ENCODE measurements around the gene C14orf132.

C14orf132 gene

DNA sequence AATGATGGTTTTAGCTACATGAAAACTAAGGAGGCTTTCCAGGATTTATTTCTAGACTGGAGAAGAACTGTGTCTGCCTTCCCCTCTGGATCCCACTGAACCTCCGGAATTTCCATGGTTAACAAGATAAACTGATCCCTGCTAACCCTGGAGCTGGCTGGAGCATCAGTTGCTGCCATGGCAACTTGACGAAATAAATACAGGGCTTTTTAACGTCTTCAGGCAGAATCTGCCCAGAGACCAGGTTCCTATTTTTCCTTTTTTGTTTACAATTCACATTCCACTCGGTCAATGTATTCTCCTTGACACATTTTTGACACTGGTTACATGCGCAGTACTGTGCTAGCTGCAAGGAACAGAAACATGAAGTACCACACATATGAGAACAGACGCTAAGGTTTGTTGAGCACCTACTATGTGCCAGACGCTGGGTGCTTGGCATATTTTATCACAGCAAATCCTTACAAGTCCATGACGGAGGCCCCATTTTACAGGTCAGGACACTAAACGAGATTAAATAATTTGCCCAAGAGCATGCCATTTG is 1.7 kb downstream of the C14orf132 start:
- DNase-seq: no peak

DNA sequence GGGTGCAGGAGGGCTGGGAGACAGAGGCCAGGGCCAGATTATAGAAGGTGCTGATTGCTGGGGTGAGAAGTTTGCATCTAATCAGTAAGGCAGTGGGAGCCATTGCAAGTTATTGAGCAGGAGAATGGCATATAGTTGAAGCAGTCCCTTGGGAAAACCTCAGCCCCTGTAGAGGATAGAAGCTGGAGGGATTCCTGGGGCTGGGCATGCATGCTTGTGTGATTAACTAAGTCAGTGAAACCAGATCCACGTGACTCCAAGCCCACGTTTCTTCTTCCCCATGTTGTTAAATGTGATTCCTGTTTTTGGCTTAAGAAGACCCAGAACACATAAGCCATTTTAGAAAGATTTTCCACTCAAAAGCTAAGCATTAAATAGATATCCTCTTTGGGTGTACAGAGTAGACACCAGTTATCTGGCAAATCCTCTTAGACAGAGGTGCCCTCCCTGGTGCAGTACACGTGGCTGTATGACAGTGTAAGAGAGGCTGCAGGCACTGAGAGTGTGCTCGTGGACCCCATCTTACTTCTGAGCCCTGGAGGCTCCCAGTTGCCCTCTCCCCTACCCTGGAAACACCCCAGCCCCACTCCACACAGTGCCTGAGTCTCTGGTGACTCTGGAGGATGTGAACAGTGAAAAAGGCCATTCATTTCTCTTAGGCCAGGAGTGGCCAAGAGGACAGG is 3.2 kb downstream of the C14orf132 start:
- no peak for DNase-seq

DNA sequence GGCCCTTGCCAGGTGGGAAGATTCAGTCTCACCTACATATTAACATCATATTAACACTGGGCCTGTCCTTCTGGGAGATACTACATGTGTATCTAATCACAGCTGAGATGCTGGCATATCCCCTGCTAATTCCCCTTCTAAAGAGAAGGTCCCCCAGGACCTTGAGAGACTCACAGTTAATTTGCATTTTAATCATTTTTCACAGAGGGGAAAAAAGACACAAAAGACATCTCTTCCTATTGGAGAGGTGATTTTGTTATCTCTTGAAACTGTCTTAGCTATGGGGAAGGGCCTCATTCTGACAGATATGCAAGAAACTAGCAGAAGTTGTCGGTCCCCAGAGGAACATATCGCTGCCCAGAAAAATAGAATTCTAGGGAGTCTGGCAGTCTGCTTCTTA is 7.5 kb downstream of the C14orf132 start:
- no peak for DNase-seq

DNA sequence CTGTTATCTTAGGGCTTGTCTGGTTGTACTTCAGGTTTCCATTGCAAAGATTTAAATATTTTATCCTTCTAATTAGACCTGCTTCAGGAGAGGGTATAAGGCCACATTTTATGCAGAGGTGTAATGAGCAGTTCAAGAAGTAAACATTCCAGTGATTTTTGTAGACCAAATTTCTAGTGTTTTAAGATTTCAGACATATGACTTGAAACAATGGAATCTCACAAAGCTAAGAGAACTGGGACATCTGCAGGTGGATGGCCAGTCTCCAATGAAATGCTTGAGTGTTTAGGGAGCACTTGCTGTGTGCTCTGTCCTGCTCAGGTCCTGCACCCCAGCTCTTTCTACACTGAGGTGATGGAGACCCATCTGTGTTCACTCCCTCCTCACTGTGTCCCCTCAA is 7.9 kb downstream of the C14orf132 start:
- DNase-seq: no peak

DNA sequence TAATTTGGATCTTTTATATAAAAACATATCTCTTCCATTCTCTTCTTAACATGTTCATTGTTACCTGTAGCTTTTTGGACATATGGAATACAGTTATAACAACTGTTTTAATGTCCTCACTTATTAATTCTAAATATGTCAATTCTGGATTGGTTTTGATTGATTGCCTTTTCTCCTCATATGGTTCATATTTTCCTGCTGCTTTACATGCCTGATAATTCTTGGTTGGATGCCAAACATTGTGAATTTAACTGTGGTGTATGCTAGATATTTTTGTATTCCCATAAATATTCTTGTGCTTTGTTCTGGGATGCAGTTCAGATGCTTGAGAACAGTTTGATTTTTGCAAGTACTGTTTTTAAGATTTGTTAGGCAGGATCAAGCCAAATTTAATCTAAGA is 10.8 kb downstream of the C14orf132 start:
- DNase-seq: no peak

DNA sequence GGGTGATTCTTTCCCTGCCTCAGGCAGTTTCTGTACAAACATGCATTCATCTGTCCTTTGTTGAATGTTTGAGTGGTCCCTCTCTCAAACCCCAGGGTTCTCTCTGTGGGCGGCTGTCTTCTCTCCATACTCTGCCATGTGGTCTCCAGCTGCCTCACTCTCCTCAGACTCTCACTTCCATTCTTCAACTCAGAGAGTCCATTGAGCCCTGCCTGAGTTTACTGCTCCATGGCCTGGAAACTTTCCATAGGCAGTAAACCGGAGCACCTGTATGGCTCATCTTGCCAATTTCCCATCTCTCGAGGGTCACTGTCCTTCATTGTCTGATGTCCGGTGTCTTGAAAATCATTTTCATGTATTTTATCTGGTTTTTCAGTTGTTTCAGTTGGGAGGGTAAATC is 11.3 kb downstream of the C14orf132 start:
- DNase-seq: no peak

DNA sequence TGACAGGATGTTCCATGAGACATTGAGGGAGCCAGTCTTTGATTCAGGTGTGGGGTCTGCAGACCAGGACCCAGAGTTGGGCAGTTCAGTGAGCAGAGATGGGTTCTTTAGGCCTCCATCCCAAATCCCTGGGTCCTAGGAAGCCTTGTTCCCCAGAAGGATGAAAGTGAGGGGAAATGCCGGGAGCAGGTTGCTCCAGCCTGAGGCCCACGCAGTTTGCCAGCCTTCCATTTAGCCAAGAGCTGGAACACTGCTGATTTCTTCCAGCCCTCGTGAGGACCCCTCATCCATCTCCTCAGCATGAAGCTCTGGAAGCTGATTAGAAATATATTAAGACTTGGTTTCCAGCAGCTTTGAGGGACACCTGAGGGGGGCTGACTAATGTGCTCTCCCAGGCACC is 12.1 kb downstream of the C14orf132 start:
- no peak for DNase-seq

DNA sequence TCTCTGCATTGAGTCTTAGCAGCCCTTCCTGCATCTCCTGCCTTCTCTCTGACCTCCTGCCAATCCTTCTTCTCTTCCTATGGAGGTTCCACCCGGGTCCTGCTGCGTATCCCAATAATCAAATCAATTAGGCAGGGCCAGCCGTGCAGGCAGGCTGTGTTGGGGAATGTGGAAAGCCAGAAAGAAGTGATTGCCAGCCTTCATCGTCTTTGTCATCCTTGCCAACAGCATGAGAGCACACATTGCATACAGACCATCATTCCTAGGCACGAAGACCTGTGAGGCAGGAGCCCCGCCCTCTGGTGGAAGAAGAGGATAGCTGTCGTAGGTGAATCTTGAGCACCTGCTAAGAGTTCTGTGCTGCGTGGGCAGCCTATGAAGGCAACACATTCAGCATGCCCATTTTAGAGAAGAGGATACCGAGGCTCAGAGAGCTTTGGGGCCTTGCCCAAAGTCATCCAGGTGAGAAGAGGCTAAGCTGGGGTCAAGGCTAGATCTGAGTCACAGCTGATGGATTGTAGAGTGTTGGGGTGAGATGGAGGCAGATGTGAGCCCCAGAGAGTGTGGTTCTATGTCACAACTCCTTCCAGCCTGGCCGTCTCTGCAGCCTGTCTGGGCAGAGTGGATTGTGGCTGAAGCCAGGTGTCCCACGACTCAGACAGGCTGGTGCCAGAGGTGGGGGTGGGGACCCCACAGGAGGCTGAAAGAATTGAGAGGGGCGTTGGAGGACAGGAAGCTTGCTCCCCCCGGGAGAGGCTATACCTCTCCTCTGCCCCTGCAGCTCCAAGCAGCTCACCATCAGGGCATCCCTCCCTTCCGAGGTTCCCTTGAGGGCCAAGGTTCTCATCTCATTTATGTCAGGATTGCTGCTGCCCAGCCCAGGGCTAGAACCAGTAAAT is 12.7 kb downstream of the C14orf132 start:
- no peak for DNase-seq

DNA sequence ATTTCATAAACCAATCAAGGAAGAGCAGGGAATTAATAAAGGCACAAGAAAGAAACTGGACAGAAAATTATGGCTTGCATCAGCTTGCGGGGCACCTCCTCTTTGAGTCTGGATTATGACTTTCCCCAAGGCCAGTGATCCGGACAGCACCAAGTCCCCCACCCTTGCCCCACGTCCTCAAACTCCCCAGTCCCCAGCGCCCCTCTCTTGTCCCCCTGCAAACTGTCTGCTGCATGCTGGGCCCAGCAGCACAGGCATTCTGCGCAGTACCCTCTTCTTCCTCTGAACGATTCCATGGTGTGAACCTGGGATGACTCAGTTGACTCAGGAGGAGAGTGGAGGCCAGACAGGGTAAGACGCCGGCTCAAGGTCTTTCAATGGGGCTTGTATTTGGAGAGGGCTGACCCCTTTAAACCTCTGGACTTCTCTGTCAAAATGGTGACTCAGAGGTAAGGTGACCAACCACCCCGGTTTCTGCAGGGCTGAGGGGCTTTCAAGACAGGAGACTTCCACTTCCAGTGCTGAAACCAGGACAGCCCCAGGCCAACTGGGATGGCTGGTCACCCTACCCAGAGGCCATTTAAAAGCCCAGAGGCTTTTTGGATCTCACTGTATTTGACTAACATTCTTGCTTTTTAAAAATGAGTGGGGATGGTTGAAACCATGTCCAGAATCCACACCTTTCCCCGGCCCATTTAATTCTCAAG is 13.5 kb downstream of the C14orf132 start:
- no peak for DNase-seq

DNA sequence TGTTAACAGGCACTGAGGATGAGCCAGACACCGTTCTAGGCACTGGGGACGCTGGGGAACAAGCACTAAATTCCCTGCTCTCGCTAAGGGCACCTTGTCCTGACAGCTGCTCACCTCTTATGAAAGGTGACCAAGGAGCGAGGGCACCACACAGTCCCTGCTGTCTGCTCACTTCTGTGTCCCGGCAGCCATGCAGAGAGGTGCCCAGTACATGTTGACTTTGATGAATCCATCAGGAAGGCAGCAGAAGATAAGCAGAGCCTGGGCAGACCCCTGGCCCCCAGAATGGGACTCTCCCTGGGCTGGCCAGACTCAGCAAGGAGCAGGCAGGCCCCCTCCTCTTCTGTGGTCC is 14.1 kb downstream of the C14orf132 start:
- no peak for DNase-seq

DNA sequence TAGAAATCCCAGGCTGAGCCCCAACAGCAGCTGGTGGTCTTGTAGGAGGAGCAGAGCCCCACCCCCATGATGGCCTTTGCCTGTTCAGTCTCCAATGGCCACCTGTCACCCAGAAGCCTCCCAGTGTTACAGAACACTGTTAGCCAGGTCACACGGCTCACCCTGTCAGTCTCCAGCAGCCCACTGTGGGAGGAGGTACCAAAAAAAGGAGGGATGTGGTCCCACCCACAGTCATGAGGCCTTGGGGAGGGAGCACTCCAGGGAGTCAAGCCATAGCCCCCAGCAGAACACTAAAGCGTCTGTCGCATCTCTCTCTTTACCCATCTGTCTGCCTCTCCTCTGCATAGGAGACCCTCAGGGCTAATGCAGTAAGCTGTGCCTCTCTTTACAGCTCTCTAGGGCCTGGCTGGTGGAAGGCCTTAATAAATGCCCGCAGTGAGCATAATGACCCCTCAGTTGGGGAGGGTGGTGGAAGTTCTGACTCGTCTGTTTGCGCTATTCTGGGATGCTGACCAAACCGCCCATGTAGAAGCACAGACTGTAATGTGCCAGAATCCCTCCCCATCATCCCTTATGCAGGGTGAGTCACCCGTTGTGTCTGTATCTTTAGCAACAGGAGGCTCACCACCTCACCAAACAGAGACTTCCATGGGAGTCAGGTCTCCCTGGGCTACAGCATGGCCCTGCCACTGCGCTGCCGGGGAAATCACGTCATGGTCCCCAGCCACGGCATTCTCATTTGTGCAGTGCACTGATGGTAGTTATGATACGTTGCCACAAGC is 14.6 kb downstream of the C14orf132 start:
- no peak for DNase-seq

DNA sequence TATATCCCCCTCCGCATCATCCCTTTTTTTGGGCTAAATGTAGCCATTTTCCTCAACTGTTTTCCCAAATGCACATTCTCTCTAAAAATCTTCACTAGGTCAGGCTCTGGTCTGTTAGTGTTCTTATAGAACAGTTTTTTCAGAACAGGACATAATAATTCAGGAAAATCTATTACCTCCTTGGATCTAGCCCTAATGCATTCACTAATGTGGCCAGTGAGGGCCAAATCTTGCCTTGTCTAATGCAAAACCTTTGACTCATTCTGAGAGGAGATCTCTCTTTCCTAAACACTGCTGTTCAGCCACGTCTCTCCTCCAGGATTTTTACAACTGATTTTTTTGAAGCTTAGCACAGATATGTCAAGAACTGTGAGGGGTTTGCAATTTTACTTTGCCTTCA is 15.5 kb downstream of the C14orf132 start:
- no peak for DNase-seq

DNA sequence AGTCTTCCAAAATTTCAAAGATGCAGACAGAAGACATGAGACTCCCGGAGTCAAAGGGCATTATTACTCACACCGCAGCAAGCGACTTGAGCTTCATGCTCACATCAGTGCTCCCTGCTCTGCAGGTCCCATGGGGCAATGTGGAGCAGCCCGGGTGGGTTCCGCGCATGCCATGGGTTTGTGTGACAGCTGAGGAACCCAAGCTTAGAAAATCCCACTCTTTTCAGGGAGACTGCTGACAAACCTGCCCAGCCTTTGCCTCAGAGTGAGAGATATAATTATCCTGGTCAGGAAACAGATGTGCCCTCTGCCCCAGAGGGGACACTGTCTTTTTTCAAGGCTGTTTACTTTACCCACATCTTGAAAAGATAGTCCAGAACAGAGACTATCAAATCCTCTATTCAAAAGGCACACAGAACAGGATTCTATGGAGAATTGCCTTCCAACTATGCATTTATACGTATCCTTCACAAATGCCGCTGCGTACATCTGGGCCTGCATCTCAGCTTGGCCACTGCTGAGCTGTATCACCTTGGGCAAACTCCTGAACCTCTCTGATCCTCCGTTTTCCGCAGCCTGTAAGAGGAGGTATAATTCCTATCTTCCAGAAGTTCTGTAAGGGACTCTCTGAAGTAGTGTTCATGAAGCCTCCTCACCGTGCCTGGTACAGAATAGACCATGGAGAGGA is 16.0 kb downstream of the C14orf132 start:
- DNase-seq: no peak

DNA sequence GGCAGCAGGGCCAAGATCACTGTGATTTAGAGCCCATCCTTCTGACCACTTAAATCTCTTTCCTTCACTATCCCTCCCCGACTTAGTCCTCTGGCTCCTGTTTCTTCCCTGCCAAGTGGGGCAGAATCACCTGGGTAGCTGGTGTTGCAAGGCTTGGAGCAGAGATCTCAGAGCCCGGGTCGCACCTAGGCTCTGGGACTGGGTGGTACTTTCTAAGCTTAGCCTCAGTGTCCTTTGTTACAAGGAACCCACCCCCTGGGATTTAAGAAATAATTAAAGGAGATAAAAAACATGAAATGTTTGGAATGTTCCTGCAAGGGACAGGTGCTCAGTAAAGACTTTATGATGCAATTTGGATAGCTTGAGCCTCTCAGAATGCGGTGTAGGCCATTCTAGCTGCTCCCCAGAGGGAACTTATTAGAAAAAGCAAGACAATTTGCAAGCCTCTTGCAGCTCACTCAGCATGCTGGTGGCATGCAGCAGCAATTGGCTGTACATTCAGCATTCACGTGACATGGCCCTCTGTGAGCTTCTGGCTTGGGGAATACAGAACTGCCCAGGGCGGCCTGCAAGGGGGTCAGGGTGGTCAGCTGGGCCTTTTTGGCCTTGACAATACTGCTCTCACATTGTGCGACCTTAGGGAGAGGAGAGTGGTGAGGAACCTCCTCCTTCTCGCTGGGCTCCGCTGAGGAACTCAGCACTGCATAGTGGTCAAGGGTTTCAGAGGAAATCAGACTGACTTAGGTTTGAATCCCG is 16.8 kb downstream of the C14orf132 start:
- no peak for DNase-seq

DNA sequence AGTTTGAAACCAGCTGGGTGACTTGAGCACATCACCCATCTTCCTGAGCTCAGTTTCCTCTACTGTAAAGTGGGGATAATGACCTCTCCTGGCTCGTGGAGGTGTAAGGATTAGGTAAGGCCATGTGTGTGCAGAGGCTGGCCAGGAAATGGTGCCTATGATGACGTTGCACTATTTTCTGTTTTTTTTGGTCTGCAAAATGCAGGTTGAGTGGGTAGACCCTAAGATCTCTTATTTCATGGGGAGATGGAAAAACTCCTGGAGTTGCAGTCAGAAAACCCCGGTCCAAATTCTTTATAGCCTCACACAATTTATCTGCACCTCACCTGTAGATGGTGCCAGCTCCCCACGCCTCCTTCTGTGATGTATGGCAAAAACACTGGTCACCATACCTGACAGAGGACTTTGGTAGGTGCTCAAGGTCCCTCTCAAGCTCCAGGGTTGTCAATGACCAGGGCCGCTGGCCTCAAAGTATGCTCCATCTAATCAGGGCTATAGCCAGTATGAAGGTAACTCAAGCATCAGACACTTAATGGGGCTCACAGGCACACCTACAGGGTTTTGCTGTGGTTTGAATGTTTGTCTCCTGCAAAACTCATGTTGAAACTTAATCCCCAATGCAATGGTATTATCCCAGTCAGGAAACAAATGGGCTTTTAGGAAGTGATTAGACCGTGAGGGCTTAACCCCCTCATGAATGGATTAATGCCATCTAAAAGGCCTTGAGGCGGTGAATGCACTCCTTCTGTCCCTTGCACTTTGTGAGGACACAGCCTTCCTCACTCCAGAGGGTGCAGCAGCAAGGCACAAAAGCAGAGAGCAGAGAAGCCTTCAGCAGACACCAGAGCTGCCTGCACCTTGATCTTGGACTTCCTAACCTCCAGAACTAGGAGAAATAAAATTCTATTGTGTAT is 17.6 kb downstream of the C14orf132 start:
- no peak for DNase-seq

DNA sequence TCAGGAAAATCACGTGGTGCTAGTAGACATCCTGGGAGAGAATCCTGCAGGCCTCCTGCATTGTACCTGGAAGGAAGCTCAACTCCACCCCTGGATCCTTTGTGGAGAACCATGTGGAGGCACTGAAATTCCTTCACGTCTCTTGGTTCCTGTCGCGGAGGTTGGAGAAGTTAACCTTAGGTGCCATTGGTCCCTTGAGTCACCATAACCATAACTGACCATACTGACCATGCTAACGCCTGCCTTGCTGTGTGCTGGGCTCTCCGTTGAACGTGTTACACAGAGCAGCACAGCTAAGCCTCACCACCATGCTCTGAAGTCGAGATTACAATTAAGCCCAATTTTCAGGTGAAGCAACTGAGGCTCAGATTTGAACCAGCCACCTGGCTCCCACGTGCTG is 18.6 kb downstream of the C14orf132 start:
- DNase-seq: no peak

DNA sequence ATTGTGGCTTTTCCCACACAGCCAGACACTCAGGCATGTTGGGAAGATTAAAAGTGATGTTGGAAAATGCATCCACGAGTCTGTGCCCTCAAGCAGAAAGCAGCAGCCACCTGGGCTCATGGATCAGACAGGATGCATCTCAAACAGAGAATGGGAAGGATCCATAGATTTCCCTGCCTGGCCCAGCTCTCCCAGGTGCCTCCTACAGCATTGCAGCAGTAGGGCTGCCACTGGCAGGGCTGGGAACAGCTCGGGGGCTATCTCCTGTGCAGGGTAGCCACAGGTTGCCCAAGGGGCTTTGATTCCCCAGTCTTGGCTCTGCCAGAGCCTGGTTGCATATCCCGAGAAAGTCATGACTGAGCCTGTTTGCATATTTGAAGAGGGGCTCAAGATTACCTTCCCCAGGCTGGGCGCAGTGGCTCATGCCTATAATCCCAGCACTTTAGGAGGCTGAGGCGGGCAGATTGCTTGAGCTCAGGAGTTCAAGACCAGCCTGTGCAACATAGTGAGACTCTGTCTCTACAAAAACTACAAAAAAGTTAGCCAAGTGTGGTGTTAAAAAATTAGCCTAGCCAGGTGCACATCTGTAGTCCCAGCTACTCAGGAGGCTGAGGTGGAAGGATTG is 19.5 kb downstream of the C14orf132 start:
- no peak for DNase-seq

DNA sequence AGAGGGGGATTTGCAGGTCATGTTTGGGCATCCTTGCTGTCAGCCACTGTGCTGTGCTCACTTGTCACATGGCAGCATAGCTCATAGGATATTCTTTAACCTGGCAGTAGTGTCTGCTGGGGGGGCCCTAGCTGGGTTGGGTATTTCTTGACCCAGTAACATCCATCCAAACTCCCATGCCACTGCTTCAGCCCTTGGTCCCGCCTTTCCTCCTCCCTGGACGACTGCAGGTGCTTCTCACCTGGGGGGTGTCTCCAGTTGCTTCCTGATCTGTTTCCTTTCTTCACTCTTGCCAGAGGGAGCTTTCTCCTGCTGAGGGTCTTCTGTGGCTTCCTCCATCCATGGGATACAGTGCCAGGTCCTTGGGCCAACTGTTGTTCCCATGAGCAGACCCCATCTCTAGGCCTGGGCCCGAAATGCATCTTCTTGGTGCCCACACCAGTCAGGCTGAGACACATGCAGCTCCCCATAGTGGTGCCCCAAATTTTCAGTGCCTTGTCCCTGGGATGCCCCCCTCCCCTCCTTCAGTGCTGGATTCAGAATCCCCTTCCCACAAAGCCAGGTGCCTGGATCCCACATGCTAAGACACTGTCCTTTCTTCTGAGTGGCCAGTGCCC is 20.5 kb downstream of the C14orf132 start:
- no peak for DNase-seq

All from activated CD4-positive, CD25-positive, alpha-beta regulatory T cell (primary cell).